Measurements from ENCODE around the gene SPACDR.
A peak's percentile ranks its signal among the peaks of the same experiment; 100 is the strongest.

The SPACDR gene

GRCh38 chr7:100483722-100484672, 19.9 kb upstream of the SPACDR start, which contains the start of gene NYAP1:
TSS of gene NYAP1 (plus strand) at chr7:100483927. CDS start at chr7:100485312, 1,385 bp downstream.
- POLR2A ChIA-PET, result interaction anchor here (1.5 kb wide), 1 partner anchor 9 kb away, joined by 4 read pairs; no protein-coding TSS in a partner anchor
- no peak for TF ChIP-seq ZNF384 (IDR thresholded peaks at IDR 0.05)
- no peak for TF ChIP-seq LEF1 (IDR thresholded peaks at IDR 0.05; ENCODE audit: borderline replicate concordance)
- no peak for TF ChIP-seq PKNOX1 (IDR thresholded peaks at IDR 0.05)
- no peak for TF ChIP-seq FOXM1 (IDR thresholded peaks at IDR 0.05; ENCODE audit: borderline replicate concordance)
- TF ChIP-seq ARNT (IDR thresholded peaks at IDR 0.05), result no peak
- TF ChIP-seq FOXK2 (IDR thresholded peaks at IDR 0.05), result no peak
- TF ChIP-seq SUZ12 (IDR thresholded peaks at IDR 0.05), result no peak
- TF ChIP-seq HDGF (IDR thresholded peaks at IDR 0.05; ENCODE audit: borderline replicate concordance), result no peak
- TF ChIP-seq SP1 (IDR thresholded peaks at IDR 0.05), result no peak
- no peak for TF ChIP-seq ELF4 (IDR thresholded peaks at IDR 0.05)
- no peak for TF ChIP-seq NFRKB (IDR thresholded peaks at IDR 0.05)
- no peak for TF ChIP-seq BHLHE40 (IDR thresholded peaks at IDR 0.05; ENCODE audit: borderline replicate concordance)
- no peak for TF ChIP-seq TARDBP (IDR thresholded peaks at IDR 0.05)
- no peak for TF ChIP-seq L3MBTL2 (conservative IDR thresholded peaks at IDR 0.05)
- TF ChIP-seq FOXA1 (IDR thresholded peaks at IDR 0.05), result no peak
- no peak for TF ChIP-seq CTBP1 (IDR thresholded peaks at IDR 0.05; ENCODE audit: borderline replicate concordance)
- peak; percentile 66 for DNase-seq (ENCODE audit: extremely low spot score)
- CTCF ChIA-PET, result interaction anchor here (1.3 kb wide), 1 partner anchor 13 kb away, joined by 3 read pairs; no protein-coding TSS in a partner anchor

DNA sequence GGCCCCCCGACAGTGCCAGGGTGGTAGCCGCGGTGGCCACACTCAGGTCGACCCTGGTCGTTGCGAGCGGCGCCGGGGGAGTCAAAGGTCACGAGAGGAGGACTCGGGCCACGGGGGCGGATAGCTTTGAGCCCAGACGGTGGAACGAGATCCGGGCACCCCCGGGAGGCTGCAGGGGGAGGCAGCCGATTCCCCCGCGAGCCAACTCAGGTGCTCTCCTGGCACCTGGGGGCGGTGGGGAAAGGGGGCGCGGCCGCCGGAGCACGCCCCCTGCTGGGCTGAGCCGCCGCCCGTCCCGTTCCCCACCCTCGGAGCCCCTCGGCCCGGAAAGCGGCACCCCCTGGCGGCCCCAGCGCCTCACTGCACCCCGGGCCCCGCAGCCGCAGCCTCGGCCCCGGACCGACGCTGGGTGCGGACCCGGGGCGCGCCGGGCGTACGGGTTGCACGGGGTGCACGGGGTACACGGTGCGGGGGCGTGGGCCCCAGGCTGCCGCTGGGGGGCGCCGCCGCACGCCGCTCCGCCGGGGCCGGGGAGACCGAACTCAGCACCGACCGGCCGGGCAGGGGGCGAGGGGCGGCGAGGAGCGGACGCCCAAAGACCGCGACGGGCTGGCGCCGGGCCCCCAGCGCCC, 19.1 kb upstream of the SPACDR start:
- ChIA-PET CTCF (interaction anchor here (0.6 to 1.6 kb wide), 11 partner anchors 9 to 190 kb away, joined by 3 to 6 read pairs (median 4); partner anchors contain the start of genes AGFG2 and FBXO24), POLR2A (interaction anchor here (1.5 kb wide), 1 partner anchor 10 kb away, joined by 4 read pairs; no protein-coding TSS in a partner anchor)
- DNase-seq (ENCODE audit: extremely low spot score), result peak; percentile 81
- TF ChIP-seq FOXA1 (IDR thresholded peaks at IDR 0.05), result no peak
- no peak for TF ChIP-seq SUZ12 (IDR thresholded peaks at IDR 0.05)
- TF ChIP-seq L3MBTL2 (conservative IDR thresholded peaks at IDR 0.05), result no peak
- TF ChIP-seq SP1 (IDR thresholded peaks at IDR 0.05), result no peak
- no peak for TF ChIP-seq CTBP1 (IDR thresholded peaks at IDR 0.05; ENCODE audit: borderline replicate concordance)
- no peak for TF ChIP-seq TARDBP (IDR thresholded peaks at IDR 0.05)
- TF ChIP-seq FOXM1 (IDR thresholded peaks at IDR 0.05; ENCODE audit: borderline replicate concordance), result peak; percentile 56
- TF ChIP-seq FOXK2 (IDR thresholded peaks at IDR 0.05), result no peak
- TF ChIP-seq ARNT (IDR thresholded peaks at IDR 0.05), result 0 out of 2 replicates have a peak, but pooled peaks have one; percentile 26

DNA sequence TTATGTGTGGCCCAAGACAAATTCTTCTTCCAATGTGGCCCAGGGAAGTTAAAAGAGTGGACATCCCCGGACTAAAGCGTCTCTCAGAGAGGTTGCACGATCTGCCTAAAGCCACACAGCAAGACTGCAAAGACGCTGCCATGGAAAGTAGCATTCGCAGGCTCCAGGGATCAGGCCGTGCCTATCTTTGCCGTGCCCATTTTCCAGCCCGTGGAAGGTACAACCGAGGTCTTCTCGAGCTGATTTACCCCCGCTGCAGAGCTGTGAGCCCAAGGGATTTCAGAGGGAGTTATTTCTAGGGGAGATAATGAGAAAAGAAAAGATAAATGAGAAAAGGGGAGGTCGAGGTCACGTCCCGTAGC, 18.6 kb upstream of the SPACDR start:
- DNase-seq (ENCODE audit: extremely low spot score), result no peak
- TF ChIP-seq FOXK2 (IDR thresholded peaks at IDR 0.05), result no peak
- no peak for TF ChIP-seq FOXA1 (IDR thresholded peaks at IDR 0.05)
- TF ChIP-seq ARNT (IDR thresholded peaks at IDR 0.05), result no peak
- no peak for TF ChIP-seq SUZ12 (IDR thresholded peaks at IDR 0.05)
- no peak for TF ChIP-seq NFRKB (IDR thresholded peaks at IDR 0.05)
- no peak for TF ChIP-seq TARDBP (IDR thresholded peaks at IDR 0.05)
- no peak for TF ChIP-seq FOXM1 (IDR thresholded peaks at IDR 0.05; ENCODE audit: borderline replicate concordance)
- TF ChIP-seq LEF1 (IDR thresholded peaks at IDR 0.05; ENCODE audit: borderline replicate concordance), result no peak
- TF ChIP-seq BHLHE40 (IDR thresholded peaks at IDR 0.05; ENCODE audit: borderline replicate concordance), result no peak
- no peak for TF ChIP-seq ELF4 (IDR thresholded peaks at IDR 0.05)
- no peak for TF ChIP-seq ZNF384 (IDR thresholded peaks at IDR 0.05)
- TF ChIP-seq SP1 (IDR thresholded peaks at IDR 0.05), result no peak
- ChIA-PET POLR2A (interaction anchor here (1.0 to 1.5 kb wide), 2 partner anchors 10 to 104 kb away, joined by 4 read pairs; partner anchors contain the start of gene FBXO24), CTCF (interaction anchor here (0.6 to 1.6 kb wide), 10 partner anchors 8 to 190 kb away, joined by 3 to 6 read pairs (median 4); partner anchors contain the start of genes AGFG2 and FBXO24)

GRCh38 chr7:100481466-100481865, 17.4 kb upstream of the SPACDR start:
- no peak for DNase-seq (ENCODE audit: extremely low spot score)

More at GRCh38 chr7:100481466-100481865, 17.4 kb upstream of the SPACDR start:
- CTCF ChIA-PET, result no interaction called here
- no peak for TF ChIP-seq HDGF (IDR thresholded peaks at IDR 0.05; ENCODE audit: borderline replicate concordance)
- no peak for TF ChIP-seq L3MBTL2 (conservative IDR thresholded peaks at IDR 0.05)
- TF ChIP-seq FOXA1 (IDR thresholded peaks at IDR 0.05), result no peak
- no peak for TF ChIP-seq ARNT (IDR thresholded peaks at IDR 0.05)
- no peak for TF ChIP-seq TARDBP (IDR thresholded peaks at IDR 0.05)
- no peak for TF ChIP-seq NFRKB (IDR thresholded peaks at IDR 0.05)
- TF ChIP-seq PKNOX1 (IDR thresholded peaks at IDR 0.05), result no peak
- no peak for TF ChIP-seq CTBP1 (IDR thresholded peaks at IDR 0.05; ENCODE audit: borderline replicate concordance)
- no peak for TF ChIP-seq SP1 (IDR thresholded peaks at IDR 0.05)
- no peak for TF ChIP-seq FOXK2 (IDR thresholded peaks at IDR 0.05)
- no peak for TF ChIP-seq FOXM1 (IDR thresholded peaks at IDR 0.05; ENCODE audit: borderline replicate concordance)
- TF ChIP-seq ELF4 (IDR thresholded peaks at IDR 0.05), result no peak
- TF ChIP-seq SUZ12 (IDR thresholded peaks at IDR 0.05), result no peak
- no peak for TF ChIP-seq LEF1 (IDR thresholded peaks at IDR 0.05; ENCODE audit: borderline replicate concordance)
- no peak for TF ChIP-seq ZNF384 (IDR thresholded peaks at IDR 0.05)
- no peak for TF ChIP-seq BHLHE40 (IDR thresholded peaks at IDR 0.05; ENCODE audit: borderline replicate concordance)
- POLR2A ChIA-PET, result interaction anchor here (1.2 to 1.4 kb wide), 2 partner anchors 64 to 105 kb away, joined by 3 read pairs; partner anchors contain the start of gene FBXO24

All from HEK293T (cell line).